Measurements from ENCODE around the gene TNS3. TPM values are rescaled to one million over a fixed set of nuclear protein-coding genes. Genes with fewer than 3 reads are reported as not detected.

TNS3 gene
- total RNA-seq, 4 donors from 2014 or later, result 27.2 to 110 (median 47.5) TPM

DNA sequence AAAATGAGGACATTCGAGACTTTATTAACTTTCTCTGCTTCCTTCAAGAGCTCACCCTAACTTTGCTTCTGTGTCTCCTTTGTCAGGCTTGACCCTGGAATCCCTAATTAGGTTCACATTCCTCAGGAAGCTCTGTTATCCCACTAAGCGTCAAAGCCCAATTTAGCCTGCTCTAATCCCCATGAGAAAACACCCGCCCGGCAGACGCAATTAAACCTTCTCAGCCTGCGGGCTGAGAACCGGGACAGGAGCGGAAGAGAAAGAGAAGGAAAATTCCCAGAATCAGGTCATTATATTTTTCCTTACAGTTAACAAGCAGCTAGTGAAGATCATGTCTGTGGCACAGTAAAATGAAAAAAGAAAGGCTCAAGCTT is 93.0 kb downstream of the TNS3 start:
- no peaks in the 10 kb centered on the region for H3K36me3 ChIP-seq
- no peak for DNase-seq
- intact Hi-C loops (cut with DNase I; ENCODE audit: low total_unique reads), result no loop called here
- H3K4me3 ChIP-seq, result no peak overlapping the region
- H3K9me3 ChIP-seq, result no peaks in the 10 kb centered on the region
- H3K27ac ChIP-seq, result no peak overlapping the region
- peaks cover under 1 to 3% of the 10 kb centered on the region in 2 donors for H3K4me1 ChIP-seq
- no peak for TF ChIP-seq POLR2A (IDR thresholded peaks at IDR 0.05)
- TF ChIP-seq, protein P1, sequence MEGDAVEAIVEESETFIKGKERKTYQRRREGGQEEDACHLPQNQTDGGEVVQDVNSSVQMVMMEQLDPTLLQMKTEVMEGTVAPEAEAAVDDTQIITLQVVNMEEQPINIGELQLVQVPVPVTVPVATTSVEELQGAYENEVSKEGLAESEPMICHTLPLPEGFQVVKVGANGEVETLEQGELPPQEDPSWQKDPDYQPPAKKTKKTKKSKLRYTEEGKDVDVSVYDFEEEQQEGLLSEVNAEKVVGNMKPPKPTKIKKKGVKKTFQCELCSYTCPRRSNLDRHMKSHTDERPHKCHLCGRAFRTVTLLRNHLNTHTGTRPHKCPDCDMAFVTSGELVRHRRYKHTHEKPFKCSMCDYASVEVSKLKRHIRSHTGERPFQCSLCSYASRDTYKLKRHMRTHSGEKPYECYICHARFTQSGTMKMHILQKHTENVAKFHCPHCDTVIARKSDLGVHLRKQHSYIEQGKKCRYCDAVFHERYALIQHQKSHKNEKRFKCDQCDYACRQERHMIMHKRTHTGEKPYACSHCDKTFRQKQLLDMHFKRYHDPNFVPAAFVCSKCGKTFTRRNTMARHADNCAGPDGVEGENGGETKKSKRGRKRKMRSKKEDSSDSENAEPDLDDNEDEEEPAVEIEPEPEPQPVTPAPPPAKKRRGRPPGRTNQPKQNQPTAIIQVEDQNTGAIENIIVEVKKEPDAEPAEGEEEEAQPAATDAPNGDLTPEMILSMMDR (IDR thresholded peaks at IDR 0.05), result no peak
- no peaks in the 10 kb centered on the region for H3K27me3 ChIP-seq

DNA sequence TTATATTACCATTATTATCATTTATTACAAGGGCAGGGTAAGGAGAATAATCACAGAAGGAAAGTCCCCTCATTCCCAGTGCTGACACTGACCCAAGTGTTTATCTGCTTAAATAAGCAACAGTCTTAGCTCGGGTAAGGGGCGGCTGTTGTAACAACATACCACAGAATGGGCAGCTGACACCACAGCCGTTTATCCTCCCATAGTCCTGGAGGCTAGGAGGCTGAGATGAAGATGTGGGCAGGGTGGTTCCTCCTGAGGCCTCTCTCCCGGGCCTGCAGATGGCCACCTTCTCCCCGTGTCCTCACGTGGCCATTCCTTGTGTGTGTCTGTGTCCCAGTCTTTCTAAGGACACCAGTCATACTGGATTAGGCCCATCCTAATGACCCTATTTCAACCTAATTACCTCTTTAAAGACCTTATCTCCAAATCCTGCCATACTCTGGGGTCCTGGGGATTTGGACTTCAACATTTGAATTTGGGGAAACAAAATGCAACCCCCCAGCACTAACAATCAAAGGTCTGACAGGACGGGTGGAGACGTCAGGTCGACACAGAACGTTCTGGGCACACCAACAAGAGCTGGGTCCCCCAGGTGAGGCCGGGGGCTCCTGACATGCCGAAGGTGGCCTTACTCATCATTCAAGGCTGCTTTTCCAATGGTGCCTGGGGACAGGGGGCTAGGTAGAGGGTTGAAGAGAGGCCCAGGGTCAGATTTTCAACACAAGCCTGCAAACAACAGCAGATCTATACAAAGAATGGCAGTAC is 93.5 kb downstream of the TNS3 start:
- TF ChIP-seq, protein P1 (IDR thresholded peaks at IDR 0.05), result no peak
- no peak for TF ChIP-seq POLR2A (IDR thresholded peaks at IDR 0.05)
- H3K9me3 ChIP-seq, result no peaks in the 10 kb centered on the region
- no peak overlapping the region for H3K4me3 ChIP-seq
- peaks cover 0 to 3% of the 10 kb centered on the region in 2 donors for H3K4me1 ChIP-seq
- intact Hi-C loops (cut with DNase I; ENCODE audit: low total_unique reads), result no loop called here
- no peak overlapping the region for H3K27ac ChIP-seq
- DNase-seq, result no peak
- H3K27me3 ChIP-seq, result no peaks in the 10 kb centered on the region
- no peaks in the 10 kb centered on the region for H3K36me3 ChIP-seq

DNA sequence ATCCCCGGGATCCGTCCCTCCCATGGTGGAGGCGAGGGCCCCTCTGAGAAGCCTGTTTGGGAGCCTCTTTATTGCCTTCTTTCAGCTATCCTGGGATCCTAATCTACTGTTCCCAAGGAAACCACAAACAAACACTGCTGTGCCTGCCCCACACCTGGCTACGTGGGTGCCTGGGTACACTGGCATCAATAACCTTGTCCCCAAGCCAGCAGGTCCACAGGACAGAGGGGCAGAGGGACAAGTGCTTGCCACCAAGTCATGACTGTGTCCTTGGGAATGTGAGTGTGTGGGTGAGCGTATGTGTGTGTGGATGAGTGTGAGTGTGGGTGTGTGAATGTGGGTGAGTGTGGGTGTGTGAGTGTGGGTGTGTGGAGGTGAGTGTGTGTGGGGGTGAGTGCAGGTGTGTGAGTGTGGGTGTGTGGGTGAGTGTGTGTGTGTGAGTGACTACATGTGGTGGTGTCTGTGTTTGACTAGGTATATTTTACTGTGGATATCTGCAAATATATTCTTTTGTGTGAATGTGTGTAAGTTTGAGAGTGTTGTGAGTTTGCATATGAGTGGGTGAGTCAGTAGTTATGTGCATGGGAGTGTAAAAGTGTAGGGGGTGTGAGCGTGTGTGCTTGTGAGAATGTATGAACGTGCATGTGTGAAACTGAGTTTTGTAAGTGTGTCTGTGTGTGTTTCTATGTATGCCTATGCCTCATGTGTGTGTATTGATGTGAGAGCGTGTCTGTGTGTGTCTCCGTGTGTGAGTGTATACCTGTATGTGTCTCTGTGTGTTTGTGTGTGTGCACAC is 96.1 kb downstream of the TNS3 start:
- Histone ChIP-seq H3K36me3 (no peaks in the 10 kb centered on the region), H3K4me1 (no peaks in the 10 kb centered on the region), H3K4me3 (no peak overlapping the region), H3K27me3 (no peaks in the 10 kb centered on the region), H3K27ac (peak overlapping the region in 1 of 2 donors; percentile 32), H3K9me3 (no peaks in the 10 kb centered on the region)
- TF ChIP-seq POLR2A (IDR thresholded peaks at IDR 0.05), result no peak
- TF ChIP-seq, protein P1 (IDR thresholded peaks at IDR 0.05), result no peak
- no peak for DNase-seq
- intact Hi-C loops (cut with DNase I; ENCODE audit: low total_unique reads), result no loop called here

DNA sequence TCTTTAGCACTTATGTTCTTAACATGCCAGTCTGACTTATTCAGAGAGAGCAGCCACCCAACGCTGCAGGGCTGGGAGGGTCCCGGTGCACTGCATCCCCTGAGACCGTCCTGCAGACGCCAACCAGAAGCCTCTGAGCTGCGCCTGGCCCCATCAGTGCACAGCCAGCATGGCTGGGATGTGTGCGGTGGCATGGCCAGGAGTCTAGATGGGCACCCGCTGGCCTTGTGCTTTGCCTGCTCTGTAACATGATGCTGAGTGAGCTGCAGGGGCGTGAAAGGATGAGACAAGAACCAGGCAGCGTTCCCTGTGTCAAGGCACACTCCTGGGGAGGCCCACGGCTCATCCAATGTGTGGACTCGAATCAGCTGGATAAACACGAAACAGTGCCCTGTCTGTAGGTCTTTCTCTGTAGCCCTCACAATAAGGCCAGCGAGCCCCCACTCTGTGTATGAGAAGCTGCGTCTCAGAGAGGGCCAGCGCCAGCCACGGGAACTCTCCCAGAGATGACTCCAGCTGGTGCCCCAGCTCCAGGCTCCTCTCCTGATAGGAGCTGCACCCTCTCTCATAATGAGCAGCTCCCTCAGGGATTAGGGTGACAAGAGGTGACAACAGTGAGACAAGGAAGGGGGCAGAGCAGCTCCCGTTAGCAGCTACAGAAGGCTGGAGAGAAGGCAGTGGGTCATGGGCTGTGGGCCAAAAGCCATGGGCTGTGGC is 96.8 kb downstream of the TNS3 start:
- no peaks in the 10 kb centered on the region for H3K36me3 ChIP-seq
- no peaks in the 10 kb centered on the region for H3K9me3 ChIP-seq
- no peak for DNase-seq
- TF ChIP-seq, protein P1 (IDR thresholded peaks at IDR 0.05), result no peak
- TF ChIP-seq POLR2A (IDR thresholded peaks at IDR 0.05), result no peak
- peak overlapping the region in 1 of 2 donors; percentile 32 for H3K27ac ChIP-seq
- H3K4me1 ChIP-seq, result no peaks in the 10 kb centered on the region
- no peak overlapping the region for H3K4me3 ChIP-seq
- no peaks in the 10 kb centered on the region for H3K27me3 ChIP-seq
- intact Hi-C loops (cut with DNase I; ENCODE audit: low total_unique reads), result no loop called here

All from uterus (tissue), 4 donors.